Kidney capillary endothelial cell (primary cell): ENCODE results near the gene STAB2.
"Not testable (repeated sequence)": the region's sequence is repeated elsewhere in the genome, so short reads cannot be mapped to it uniquely, and the experiment has no call there.

Experiments
- DNase-seq: peaks from one replicate; pipeline ENCODE4 v3.0.0-alpha.2; 2018; ENCODE audit warnings: low spot score

Gene STAB2

DNA sequence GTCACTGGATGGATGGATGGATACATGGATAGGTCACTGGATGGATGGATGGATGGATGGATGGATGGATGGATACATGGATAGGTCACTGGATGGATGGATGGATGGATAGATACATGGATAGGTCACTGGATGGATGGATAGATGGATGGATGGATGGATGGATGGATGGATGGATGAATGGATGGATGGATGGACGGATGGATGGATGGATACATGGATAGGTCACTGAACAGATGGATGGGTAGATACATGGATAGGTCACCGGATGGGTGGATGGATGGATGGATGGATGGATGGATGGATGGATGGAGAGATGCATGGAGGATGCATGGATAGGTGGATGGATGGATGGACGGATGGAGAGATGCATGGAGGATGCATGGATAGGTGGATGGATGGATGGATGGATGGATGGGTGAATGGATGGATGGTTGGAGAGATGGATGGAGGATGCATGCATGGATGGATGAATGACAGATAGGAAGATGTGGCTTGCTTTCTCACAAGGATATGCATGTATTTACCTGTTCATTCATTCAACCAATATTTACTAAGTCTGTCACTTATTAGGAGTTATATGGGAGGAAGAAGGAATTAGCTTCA is 66.6 kb downstream of the STAB2 start:
- not testable (repeated sequence) for DNase-seq

DNA sequence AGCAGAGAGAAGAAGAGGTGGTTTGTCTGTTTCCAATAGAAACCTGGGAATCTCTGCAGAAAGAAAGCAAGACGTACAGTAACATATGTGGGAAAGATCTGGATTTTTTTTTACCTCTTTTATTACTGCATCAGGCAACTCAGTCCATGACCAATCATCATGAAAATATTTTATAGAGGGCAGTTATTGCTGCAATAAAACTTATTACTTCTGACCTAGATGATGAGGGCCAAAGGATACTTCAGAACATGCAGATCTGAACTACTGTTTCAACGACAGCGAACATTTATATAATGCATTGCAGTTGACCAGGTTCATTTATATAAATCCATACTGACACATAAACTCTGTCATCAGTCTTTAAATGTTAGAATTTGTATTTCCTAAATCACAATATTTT is 67.7 kb downstream of the STAB2 start:
- DNase-seq, result no peak

DNA sequence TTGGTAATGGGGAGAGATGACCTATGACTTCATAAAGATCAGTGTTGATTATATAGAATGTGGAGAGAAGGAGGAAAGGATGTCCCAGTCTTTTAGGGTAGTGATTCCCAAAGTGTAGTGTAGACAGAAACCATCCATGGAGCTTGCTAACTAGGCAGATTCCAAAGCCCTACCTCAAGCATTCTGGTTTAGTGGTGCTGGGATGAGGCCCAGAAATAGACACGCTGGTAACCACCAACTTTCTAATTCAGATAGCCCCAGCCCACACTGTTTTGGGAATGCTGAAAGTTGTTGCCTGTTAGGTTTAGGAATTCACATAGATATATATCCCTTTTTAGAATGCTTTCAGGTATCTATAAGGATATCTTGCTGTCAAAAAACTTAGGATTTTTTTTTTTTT is 69.2 kb downstream of the STAB2 start:
- no peak for DNase-seq

DNA sequence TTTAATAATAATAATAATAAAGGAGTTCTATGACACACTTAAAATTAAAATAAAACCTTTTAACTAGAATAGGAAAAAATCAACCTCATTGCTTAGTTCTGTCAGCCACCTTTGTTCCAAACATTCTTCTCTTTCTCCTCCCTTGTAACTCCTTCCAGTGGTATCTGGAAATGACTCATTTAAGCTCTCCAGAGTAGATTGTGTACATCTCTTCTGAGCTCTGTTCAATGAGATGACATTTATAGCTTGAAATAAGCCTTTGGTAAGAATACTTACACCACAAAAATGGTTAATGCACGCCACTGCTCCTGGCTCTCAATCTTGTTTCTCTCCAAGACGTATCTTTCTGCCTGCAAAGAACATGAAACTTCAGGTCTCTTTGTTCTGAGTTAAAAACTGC is 70.3 kb downstream of the STAB2 start:
- DNase-seq, result no peak

DNA sequence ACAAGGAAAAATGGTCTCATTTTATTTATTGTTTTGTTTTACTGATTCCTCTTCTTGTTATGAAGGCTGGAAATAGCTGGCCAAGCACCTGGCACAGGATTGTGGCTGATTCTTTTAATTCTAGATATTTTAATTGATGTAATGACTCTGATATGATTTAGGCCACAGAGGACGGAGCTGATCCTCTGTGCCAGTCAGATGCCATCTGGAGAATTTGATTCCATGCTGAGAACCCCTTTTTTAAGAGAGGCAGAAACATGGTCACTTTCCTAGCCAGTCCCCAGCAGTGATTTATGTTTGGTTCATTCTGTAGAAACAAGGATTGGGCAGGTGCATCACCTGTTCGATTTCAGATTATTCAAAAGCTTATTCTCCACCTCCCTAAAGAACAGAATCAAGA is 77.6 kb downstream of the STAB2 start:
- DNase-seq, result no peak

DNA sequence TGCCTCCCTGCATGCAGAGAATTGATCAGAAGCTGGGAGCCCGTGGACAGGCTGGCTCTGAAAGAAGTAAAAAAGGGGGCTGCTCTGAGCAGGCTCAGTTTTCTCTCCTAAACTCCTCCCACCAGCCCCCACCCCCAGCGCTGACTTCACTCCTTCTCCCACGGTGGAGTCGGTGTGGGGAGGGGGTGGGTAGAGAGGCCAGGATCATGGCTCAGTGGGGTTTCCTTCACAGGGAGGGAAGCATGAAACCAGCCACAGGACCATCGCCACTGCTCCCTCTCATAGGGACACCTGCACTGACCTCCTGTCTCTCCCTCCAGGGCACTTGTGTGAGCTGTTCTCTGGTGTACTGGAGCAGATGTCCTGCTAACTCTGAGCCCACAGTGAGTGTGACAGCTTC is 78.9 kb downstream of the STAB2 start:
- DNase-seq, result no peak

DNA sequence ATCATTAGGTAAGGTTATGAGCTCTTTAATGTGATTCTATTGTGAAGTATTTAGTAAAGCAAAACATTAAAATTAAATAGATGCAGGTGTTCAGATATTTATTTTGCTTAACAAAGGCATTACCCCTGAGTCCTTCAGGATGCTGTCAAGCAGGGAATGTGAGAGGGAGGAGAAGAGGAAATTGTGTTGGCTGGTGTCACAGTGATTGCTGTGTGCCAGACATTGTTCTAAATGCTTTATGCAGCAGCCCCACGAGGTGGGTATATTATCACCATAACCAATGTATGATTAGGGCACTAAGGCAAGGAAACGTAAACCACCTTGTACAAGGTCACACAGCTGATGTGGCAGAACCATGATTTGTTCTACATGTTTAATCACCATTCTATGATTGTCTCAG is 80.1 kb downstream of the STAB2 start:
- no peak for DNase-seq

DNA sequence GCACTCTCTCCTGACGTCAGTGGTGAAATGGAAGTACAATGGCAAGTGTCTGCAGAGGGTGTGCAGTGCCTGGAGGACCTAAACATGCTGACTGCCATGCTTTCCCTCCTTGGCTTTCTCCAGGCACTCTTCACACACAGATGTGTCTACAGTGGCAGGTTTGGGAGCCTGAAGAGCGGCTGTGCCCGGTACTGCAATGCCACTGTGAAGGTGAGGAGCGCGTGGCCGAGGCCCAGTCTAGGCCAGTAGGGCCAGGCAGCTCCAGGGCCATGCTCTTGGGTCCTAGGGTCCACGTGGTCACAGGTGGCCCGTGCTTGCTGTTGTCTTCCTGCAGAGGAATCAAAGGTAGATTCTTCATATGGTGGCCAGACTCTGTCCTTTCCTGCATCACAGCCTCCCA is 81.4 kb downstream of the STAB2 start:
- no peak for DNase-seq

DNA sequence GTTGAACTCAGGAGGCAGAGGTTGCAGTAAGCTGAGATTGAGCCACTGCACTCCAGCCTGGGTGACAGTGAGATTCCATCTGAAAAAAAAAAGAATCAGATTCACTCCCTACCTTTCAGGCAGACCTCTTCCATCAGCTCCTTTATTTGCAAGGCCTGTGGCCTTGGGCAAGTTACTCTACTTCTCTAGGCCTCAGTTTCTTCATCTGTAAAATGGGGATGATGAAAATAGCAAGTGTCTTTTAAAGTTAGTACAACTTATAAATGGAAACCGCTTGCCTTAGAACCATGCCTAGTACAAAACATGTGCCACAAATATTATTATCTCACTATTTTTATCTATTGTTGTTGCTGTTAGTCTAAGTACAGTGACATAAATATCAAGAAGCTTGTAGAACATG is 84.3 kb downstream of the STAB2 start:
- DNase-seq, result no peak

DNA sequence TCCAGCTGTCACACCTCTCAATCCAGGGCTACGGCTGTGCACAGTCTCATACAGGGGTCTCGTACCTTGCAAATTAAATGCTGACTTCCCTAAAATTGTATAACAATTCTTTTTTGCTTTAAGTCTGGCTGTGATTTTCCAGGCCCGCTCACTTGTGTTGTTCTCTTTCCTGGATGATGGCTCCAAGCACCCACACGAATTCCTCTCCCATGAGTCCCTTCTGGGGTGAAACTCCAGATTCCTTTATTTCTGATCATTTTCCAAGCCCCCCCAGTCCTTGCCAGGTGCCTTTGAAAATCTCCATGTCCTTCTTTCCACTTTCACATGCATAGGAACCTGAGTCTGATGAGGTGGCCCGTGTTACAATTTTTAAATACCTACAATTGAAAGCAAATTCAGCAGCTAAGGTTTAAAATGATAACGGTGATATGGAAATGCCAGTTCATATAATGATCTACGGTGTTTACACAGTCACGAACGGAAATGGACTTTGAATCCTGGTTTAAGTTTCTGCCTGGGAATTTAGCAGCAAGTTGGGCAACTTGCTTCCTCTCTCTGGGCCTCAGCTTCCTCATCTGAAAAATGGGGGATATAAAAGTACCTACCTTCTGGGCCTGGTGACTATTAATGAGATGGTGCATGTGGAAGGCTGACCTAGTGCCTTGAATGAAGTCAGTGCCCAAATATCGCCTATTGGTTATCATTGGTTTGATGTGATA is 85.5 kb downstream of the STAB2 start:
- DNase-seq, result no peak

DNA sequence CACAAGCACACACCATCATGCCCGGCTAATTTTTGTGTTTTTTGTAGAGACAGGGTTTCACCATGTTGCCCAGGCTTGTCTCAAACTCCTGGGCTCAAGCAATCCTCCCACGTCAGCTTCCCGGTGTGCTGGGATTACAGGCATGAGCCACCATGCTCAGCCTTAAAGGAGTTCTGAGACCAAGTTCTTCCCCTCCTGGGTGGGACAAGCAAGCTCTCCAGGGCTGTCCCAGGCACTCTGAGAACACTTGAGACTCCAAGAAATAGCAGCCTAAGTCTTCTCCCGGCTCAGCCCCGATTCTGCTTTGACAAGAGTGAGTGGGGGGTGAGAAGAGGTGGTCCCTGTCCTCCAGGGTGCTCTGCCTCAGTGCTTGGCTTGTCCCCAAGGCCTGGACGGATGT is 86.4 kb downstream of the STAB2 start:
- DNase-seq, result no peak

DNA sequence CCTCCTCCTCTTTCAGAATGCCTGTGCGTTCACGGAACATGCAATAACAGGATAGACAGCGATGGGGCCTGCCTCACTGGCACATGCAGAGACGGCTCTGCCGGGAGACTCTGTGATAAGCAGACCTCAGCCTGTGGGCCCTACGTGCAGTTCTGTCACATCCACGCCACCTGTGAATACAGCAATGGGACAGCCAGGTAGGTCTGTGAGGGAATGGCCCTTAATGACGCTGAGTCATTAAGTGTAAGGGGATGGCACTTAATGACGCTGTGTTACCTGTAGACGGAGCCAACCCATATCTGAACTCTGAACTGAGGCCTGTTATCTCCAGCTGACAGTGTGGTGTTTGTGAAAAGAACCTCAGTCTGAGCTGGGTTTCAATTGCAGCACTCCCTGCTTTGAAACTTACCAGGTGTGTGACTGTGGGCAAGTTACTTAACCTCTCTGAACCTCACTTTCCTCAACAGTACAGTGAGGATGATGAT is 86.9 kb downstream of the STAB2 start:
- DNase-seq, result no peak

DNA sequence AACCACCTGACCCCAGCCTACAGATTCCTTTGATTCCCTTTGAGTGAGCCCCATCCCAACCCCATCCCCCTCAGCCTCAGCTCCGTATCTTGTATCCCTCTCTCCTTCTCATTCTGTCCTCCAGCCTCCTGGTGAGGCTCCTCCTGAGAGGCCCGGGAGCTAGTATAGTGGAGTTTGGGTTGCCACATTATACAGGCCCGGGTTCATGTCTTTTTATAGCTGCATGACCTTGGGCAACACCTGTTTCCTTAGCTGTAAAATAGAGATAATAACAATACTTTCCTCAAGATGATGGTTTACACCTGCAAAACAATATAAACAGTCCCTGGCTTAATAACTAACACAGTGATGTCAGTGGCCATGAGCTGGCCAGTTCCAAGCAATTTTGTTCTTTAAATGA is 89.8 kb downstream of the STAB2 start:
- DNase-seq, result no peak

DNA sequence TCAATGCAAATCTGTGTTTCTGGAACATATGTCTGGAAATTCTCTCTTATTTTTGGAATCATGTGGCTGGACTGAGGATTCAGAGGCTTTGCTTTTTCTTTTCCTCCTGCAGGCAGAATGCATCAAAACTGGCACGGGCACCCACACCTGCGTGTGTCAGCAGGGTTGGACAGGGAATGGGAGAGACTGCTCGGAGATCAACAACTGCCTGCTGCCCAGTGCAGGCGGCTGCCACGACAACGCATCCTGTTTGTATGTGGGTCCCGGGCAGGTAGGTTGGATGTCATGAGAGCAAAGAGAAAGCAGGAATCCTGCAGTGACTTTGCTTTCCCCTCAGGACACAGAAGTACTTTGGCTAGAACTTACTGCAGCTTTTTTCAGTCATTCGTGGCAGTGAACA is 90.3 kb downstream of the STAB2 start:
- DNase-seq, result no peak

DNA sequence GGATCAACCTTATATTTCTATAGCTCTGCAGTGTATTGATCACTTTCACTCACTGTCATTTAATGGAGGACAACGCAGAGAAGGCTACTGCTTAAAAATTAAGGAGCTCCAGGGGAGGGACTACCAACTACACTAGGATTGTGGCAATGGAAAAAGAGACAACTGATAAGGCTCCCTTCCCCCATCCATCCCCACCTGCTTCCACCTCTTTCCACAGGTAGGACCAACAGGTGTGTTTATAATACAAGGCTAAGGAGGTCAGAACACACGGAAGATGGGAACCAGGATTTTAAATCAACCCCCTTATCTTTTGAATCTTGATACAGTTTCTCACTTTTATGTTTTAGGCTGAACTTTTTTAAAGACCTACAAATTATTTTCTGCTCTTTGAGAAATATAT is 90.8 kb downstream of the STAB2 start:
- DNase-seq, result no peak

DNA sequence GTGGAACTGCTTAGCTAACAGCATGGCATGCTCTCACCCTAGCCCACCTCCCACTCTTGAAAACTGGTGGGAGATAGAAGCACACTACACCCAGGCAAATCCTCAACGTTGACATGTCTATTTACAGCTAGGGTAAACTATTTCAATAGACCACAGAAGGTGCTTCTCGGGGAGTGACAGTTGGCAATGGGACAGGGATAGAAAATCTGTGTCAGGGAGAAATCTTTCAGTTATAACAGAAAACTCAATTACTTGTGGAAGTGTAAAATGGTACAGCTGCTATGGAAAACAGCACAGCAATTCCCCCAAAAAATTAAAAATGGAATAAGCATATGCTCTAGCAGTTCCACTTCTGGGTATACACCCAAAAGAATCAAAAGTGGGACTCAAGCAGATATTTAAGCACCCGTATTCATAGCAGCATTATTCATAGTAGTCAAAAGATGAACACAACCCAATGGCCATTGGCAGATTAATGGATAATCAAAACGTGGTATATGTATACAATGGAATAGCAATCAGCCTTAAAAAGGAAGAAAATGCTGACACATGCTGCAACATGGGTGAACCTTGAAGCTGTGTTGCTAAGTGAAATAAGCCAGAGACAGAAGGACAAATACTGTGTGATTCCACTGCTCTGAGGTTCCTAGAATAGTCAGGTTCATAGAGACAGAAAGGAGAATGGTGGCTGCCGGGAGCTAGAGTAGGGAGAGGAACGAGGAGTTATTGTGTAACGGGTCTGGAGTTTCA is 92.5 kb downstream of the STAB2 start:
- DNase-seq, result no peak

DNA sequence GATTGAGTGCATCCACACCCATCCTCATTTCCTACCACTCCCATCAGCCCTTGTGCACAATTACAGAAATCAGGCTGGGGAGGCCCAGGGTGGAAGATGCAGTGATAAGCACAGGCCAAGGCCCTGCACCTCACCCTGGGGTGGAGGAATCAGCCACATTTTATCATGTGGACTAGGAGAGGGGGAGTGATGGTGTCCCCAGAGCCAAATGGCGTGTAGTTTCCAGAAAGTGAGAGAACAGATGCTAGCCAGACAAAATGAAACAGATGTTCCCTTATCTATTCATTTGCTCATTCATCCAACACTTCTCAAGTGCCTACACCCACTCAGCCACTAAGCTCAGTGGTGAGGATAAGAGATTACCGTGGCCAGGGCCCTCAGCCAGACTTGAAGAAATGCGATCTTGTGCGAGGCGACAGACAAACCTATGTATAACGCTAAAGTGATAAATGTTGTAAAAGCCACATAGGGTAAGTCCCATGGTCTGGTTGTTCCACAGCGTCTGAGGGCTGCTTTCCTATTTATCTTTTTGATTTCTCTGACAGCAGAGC is 93.6 kb downstream of the STAB2 start:
- DNase-seq, result no peak

DNA sequence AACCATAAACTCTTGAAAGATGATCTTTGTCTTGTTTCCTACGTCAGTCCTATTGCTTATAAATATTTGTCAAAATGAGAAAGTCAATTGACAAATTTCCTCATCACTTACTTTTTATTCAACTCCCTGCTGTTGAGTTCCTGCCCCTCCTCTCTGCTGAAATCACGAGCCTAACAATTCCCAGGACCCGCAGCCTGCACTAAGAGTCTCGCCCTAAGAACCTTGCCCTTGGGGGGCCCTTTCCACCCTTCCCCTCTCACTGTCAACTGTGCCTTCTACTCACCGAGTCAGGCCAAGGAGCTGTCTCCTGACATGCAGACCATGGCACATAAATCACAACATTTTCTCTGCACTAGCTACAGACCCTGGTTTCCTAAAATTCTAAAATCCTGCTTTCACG is 99.0 kb downstream of the STAB2 start:
- no peak for DNase-seq

DNA sequence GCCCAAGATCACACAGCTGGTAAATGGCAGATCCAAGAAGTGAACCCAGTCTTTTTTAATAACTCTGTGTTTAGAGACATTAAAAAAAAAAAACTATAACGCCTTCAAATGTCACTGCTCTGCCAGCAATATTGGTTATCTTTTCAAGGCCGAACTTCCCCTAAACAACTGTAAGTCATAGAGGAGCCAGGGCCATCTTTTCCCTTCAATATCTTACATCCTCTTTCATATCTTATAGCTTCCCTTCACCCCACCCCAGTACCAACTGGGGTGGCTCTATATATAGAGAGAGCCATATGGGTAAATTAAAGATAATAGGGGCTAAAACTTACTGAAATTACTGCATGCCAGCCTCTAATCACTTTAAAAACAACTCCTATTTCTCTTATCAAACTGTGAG is 100.2 kb downstream of the STAB2 start:
- no peak for DNase-seq

DNA sequence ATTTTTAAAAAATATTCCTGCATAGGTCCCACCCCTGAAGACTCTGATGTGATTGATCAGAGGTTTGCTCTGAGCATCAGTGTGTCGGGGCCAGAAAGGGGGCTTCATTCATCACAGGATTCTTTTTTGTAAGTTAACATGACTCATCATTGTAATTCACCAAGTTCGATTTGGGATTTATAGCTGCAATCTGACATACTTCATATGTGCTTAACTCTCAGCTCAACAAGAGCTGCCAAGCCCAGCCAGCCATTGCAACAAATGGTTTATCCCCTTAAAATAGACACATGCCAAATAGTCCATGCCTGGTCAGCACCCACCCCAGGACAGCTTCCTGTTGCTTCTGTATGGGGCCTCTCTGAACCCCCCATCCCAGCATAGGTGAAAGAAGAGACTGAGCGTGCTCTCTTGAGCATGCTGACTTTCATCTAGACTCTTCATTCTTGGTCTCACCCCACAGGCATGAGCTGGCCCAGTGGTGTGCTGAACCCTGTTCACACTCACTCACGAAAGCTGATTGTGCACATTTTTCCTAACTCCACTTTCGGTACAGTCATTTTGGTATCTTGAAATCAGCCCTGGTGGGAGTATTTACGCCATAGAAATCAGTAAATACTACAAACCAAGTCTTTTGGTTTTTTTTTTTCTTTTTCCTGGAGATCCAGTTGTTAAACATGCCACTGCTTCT is 101.4 kb downstream of the STAB2 start:
- DNase-seq, result no peak

DNA sequence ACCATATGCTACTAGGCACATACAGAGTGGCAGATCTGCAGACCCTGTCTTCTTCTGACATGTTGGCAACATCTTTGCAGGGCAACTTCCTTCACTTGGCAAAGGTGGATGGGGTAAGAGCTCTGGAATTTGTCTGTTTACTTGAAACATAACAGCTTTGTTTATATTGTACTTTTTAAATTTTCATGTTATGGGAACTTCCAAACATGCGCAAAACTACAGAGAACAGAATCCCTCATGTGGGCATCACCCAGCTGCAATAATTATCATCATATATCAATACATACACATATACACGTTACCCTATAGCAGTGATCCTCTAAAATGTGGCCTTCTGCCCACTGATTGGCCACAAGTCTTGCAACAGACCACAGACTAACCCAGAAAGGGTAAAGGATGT is 103.4 kb downstream of the STAB2 start:
- no peak for DNase-seq

DNA sequence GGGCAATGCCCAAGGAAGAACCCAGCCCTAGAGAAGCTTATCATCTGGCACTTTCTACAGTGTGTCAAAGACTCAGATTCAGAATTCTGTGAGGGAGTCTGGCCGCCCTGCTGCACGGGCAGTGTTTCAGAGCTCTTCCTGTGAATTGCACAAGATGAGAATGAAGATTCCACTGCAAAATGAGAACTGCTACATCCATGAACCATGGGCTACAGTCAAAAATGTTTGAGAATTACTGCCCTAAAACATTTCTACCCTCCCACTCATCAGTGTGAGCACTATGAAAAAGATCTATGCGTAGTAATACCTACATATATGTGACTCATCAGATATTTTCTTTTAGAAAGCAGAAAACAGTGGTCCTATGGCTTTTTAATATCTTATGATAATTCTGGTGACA is 104.0 kb downstream of the STAB2 start:
- no peak for DNase-seq

DNA sequence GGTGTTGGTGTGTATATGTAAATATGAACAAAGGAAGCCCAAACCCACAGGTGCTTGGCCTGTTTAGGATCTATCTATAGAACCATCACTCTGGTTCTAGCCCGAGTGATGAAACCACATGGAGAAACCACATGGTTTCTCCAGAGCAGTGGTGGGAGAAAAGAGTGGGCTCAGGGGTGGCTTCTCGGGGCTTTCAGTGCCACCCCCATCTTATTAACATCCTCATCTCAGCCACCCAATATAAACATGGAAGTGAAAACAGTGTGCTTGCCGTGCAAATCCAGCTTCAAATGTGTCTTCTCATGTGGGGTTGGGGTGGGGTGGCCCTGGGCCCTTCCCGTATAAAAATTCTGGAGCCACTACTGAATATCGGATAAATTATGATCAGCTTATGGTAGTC is 109.0 kb downstream of the STAB2 start:
- DNase-seq, result no peak
